Subcutaneous adipose tissue (tissue), 4 donors: ENCODE results near the gene CX3CL1. TPM values are rescaled to one million over a fixed set of nuclear protein-coding genes. Genes with fewer than 3 reads are reported as not detected.

Experiments
- CTCF ChIP-seq: fragments of 450-650 bp; IDR thresholded peaks from one replicate; pipeline ENCODE4 v1.5.1; 2016; ENCODE audit warnings: low read depth, mild to moderate bottlenecking, control low read depth, antibody characterized with exemption, moderate library complexity
- total RNA-seq, 4 donors: library from RNA; depleted of rRNA; stranded (reverse); fragments of >200 nt; gene quantifications; one replicate each; pipeline ENCODE4 v1.1.0, GENCODE V29; 2016

CX3CL1 gene
- total RNA-seq, 4 donors from 2014 or later, result 4.7 to 25.4 (median 6.2) TPM

GRCh38 chr16:57406881-57407280 lies 34.6 kb downstream of the CX3CL1 start:
- no peak for TF ChIP-seq CTCF

- TF ChIP-seq CTCF, result no peak
Measured at GRCh38 chr16:57407521-57408353, 35.4 kb downstream of the CX3CL1 start.

GRCh38 chr16:57409065-57409464 lies 36.8 kb downstream of the CX3CL1 start:
- TF ChIP-seq CTCF, result no peak

GRCh38 chr16:57409870-57410587 lies 37.7 kb downstream of the CX3CL1 start:
- no peak for TF ChIP-seq CTCF

GRCh38 chr16:57411362-57411976 lies 39.2 kb downstream of the CX3CL1 start:
- no peak for TF ChIP-seq CTCF

GRCh38 chr16:57412584-57412983 lies 40.3 kb downstream of the CX3CL1 start:
- no peak for TF ChIP-seq CTCF

- TF ChIP-seq CTCF, result no peak
Measured at GRCh38 chr16:57413301-57413730, 41.0 kb downstream of the CX3CL1 start.
